Left lung (tissue), 10 donors: ENCODE data around the gene GSX1. TPM values are rescaled to one million over a fixed set of nuclear protein-coding genes. Genes with fewer than 3 reads are reported as not detected.
"Not testable (repeated sequence)": the region's sequence is repeated elsewhere in the genome, so short reads cannot be mapped to it uniquely, and the experiment has no call there.

ENCODE experiments used
- ATAC-seq: fragments of 200-7000 bp; cut with Tn5 transposase; one replicate; pipeline ENCODE4 v1.9.1; 2020; ENCODE audit warnings: moderate library complexity
- DNase-seq, 4 donors: peaks; one replicate each; pipeline ENCODE4 v3.0.0-alpha.2; 2013 to 2020
- H3K27ac ChIP-seq, 2 donors: fragments of 200-600 bp; sonication (generic) in 1 of 2; one replicate each; pipeline versions ENCODE4 v1.5.0 to v1.8.0; 2020 to 2021
- H3K27me3 ChIP-seq, 2 donors: fragments of 200-600 bp; sonication (generic) in 1 of 2; one replicate each; pipeline versions ENCODE4 v1.5.0 to v1.8.0; 2020 to 2021
- H3K36me3 ChIP-seq, 2 donors: fragments of 200-600 bp; sonication (generic) in 1 of 2; one replicate each; pipeline versions ENCODE4 v1.5.0 to v1.8.0; 2020 to 2021
- H3K4me1 ChIP-seq, 2 donors: fragments of 200-600 bp; one replicate each; pipeline ENCODE4 v1.8.0; 2021
- H3K4me3 ChIP-seq, 2 donors: fragments of 200-600 bp; sonication (generic) in 1 of 2; one replicate each; pipeline versions ENCODE4 v1.5.0 to v1.8.0; 2020 to 2021; ENCODE audit warnings: mild to moderate bottlenecking in 1 of 2
- H3K9me3 ChIP-seq, 2 donors: fragments of 200-600 bp; sonication (generic) in 1 of 2; one replicate each; pipeline versions ENCODE4 v1.5.0 to v1.8.0; 2020 to 2021
- intact Hi-C, 2 donors: fragments of 100-400 bp; cut with DNase I; formaldehyde crosslinking; loops; one replicate each; pipeline versions ENCODE4 v1.11.2 to v1.14.2; 2022
- polyA plus RNA-seq, 6 donors: library from polyadenylated mRNA; unstranded; fragments of 120-200 nt; gene quantifications; one replicate each; pipeline ENCODE4 v1.2.1, GENCODE V29; 2013; ENCODE audit not compliant: insufficient read length in 6 of 6
- total RNA-seq, 2 donors: library from RNA; stranded (reverse); fragmentation: NEBNext Ultra II Directional; extraction: Animal tissue kit (Norgen Biotek cat#: 25700); gene quantifications; one replicate each; pipeline ENCODE4 v1.2.1, GENCODE V29; 2021
- TF ChIP-seq, protein P1 (sequence below), 2 donors: fragments of 200-600 bp; sonication (generic) in 1 of 2; IDR thresholded peaks; one replicate each; pipeline versions ENCODE4 v1.5.0 to v1.8.0; 2021; ENCODE audit warnings: antibody characterized with exemption in 2 of 2
- donor health status: DM: no; HTN: yes; CAD: no.
- donor health status: DM: no; HTN: no; CAD: no.

Gene GSX1
- total and polyA plus RNA-seq, 8 donors = not detected

- intact Hi-C loops = no loop called here
- TF ChIP-seq, protein P1, sequence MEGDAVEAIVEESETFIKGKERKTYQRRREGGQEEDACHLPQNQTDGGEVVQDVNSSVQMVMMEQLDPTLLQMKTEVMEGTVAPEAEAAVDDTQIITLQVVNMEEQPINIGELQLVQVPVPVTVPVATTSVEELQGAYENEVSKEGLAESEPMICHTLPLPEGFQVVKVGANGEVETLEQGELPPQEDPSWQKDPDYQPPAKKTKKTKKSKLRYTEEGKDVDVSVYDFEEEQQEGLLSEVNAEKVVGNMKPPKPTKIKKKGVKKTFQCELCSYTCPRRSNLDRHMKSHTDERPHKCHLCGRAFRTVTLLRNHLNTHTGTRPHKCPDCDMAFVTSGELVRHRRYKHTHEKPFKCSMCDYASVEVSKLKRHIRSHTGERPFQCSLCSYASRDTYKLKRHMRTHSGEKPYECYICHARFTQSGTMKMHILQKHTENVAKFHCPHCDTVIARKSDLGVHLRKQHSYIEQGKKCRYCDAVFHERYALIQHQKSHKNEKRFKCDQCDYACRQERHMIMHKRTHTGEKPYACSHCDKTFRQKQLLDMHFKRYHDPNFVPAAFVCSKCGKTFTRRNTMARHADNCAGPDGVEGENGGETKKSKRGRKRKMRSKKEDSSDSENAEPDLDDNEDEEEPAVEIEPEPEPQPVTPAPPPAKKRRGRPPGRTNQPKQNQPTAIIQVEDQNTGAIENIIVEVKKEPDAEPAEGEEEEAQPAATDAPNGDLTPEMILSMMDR (IDR thresholded peaks at IDR 0.05) = no peak
- Histone ChIP-seq H3K4me3 (no peak overlapping the region), H3K27ac (no peak overlapping the region), H3K36me3 (no peaks in the 10 kb centered on the region), H3K9me3 (no peaks in the 10 kb centered on the region), H3K27me3 (peaks cover 2 to 85% of the 10 kb centered on the region in 2 donors), H3K4me1 (no peaks in the 10 kb centered on the region)
- DNase-seq = no peak
- no peak for ATAC-seq
These were observed 21.5 kb downstream of the GSX1 start for GRCh38 chr13:27813826-27814225.

DNA sequence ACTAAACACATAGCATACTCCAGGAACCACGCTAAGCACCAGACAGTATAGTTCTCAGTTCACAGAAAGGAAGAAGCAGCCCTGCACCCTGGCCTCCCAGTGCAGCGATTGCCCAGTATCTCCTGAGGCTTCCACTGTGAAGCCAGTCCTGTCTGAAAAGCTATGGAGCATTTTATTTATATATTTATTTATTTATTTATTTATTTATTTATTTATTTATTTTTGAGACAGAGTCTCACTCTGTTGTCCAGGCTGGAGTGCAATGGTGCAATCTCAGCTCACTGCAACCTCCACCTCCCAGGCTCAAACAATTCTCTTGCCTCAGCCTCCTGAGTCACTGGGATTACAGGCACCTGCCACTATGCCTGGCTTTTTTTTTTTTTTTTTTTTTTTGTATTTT is 25.5 kb downstream of the GSX1 start:
- H3K36me3 ChIP-seq, DNase-seq, H3K4me3 ChIP-seq, ATAC-seq, H3K9me3 ChIP-seq, intact Hi-C loops, H3K4me1 ChIP-seq, H3K27ac ChIP-seq: not testable (repeated sequence)
- H3K27me3 ChIP-seq = peaks cover 41 to 96% of the 10 kb centered on the region in 2 donors

- intact Hi-C loops = loop anchor here in 1 of 2 donors (10.0 kb wide), 1 partner anchor 286 kb away; no protein-coding TSS in a partner anchor
- H3K9me3 ChIP-seq = no peaks in the 10 kb centered on the region
- TF ChIP-seq, protein P1 (IDR thresholded peaks at IDR 0.05) = no peak
- no peak overlapping the region for H3K4me3 ChIP-seq
- no peaks in the 10 kb centered on the region for H3K4me1 ChIP-seq
- no peak overlapping the region for H3K27ac ChIP-seq
- no peak for DNase-seq
- no peak for ATAC-seq
- peaks cover 69 to 98% of the 10 kb centered on the region in 2 donors for H3K27me3 ChIP-seq
- H3K36me3 ChIP-seq = no peaks in the 10 kb centered on the region
These were observed 28.5 kb downstream of the GSX1 start for GRCh38 chr13:27820524-27821482.

DNA sequence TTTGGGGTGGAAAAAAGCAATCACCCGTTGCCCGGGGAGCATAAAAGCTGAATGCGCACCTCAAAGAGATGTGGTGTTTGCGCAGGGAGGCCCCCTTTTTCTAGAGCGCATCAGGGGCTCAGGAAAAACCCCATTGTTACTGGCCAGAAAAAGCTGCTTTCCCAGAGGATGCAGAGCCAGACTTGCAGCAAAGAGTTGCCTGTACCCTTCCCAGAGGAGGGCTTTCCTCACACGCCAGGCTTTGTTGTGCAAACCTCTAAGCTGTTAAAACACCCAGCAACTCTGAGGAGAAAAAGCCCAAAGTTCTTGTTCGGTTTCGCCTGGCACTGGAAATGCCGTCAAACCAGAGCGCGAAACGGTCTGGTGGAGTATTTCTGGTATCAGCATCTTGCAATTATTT is 29.3 kb downstream of the GSX1 start:
- Histone ChIP-seq H3K4me1 (peaks cover 0 to 5% of the 10 kb centered on the region in 2 donors), H3K27me3 (peaks cover 69 to 98% of the 10 kb centered on the region in 2 donors), H3K4me3 (no peak overlapping the region), H3K27ac (no peak overlapping the region), H3K36me3 (no peaks in the 10 kb centered on the region), H3K9me3 (no peaks in the 10 kb centered on the region)
- intact Hi-C loops = loop anchor here in 1 of 2 donors (10.0 kb wide), 1 partner anchor 287 kb away; no protein-coding TSS in a partner anchor
- DNase-seq (no peak), ATAC-seq (no peak)
- TF ChIP-seq, protein P1 (IDR thresholded peaks at IDR 0.05) = no peak

GRCh38 chr13:27822258-27822872 is 30.1 kb downstream of the GSX1 start:
- TF ChIP-seq, protein P1 (IDR thresholded peaks at IDR 0.05) = no peak
- intact Hi-C loops = loop anchor here in 1 of 2 donors (10.0 kb wide), 1 partner anchor 288 kb away; no protein-coding TSS in a partner anchor
- ATAC-seq = no peak
- Histone ChIP-seq H3K27me3 (peaks cover 69 to 99% of the 10 kb centered on the region in 2 donors), H3K36me3 (no peaks in the 10 kb centered on the region), H3K4me1 (peaks cover 0 to 5% of the 10 kb centered on the region in 2 donors), H3K4me3 (no peak overlapping the region), H3K27ac (no peak overlapping the region), H3K9me3 (no peaks in the 10 kb centered on the region)
- no peak for DNase-seq
